ENCODE results near the gene NAT14. TPM values are rescaled to one million over a fixed set of nuclear protein-coding genes. Genes with fewer than 3 reads are reported as not detected.

NAT14 gene, protein sequence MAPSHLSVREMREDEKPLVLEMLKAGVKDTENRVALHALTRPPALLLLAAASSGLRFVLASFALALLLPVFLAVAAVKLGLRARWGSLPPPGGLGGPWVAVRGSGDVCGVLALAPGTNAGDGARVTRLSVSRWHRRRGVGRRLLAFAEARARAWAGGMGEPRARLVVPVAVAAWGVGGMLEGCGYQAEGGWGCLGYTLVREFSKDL
- total RNA-seq, result 17.5 and 19.3 TPM in 2 replicates

DNA sequence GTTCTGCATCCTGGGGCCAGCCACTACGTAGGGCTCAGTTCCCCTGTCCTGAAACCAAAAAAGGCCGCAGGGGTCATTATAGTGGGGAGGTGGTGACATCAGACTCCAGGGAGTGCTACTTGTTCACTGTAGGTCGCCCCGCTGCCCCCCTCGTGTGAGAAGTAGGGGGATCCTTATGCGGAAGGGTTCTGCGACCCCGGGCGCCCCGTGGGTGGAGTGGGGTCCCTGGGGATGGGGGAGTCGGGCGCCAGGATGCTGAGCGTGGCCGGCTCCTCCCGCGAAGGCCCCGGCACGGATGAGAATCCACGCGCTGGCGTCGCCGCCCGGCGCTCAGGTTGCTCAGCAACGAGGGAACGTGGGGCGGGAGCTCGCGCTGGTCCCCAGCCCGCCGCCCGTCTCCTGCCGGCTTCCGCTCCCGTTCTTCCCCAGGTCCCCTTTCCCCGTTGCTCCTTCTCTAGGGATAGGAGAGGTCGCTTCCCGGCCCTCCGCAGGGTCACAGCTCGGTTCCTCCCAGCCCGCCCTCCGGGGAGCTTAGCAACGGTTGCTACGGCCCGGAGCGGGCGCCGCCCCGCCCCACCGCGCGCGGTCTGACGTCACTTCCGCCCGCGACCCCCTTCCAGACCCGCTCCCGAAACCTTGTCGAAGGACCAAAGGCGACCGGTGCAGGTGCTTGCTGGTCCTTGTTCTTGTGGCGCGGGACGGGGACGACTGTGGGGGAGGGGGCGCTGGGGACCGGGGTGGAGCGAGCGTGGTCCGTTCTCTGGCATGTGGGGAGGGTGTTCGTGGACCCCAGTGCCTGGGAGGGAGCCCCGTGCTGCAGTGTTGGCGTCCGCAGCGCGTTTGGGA, at the start of gene NAT14:
NAT14 (plus strand) TSS at position 596 of the 846 bp plus-strand sequence. CDS start 521 bp downstream, outside the sequence.

DNA sequence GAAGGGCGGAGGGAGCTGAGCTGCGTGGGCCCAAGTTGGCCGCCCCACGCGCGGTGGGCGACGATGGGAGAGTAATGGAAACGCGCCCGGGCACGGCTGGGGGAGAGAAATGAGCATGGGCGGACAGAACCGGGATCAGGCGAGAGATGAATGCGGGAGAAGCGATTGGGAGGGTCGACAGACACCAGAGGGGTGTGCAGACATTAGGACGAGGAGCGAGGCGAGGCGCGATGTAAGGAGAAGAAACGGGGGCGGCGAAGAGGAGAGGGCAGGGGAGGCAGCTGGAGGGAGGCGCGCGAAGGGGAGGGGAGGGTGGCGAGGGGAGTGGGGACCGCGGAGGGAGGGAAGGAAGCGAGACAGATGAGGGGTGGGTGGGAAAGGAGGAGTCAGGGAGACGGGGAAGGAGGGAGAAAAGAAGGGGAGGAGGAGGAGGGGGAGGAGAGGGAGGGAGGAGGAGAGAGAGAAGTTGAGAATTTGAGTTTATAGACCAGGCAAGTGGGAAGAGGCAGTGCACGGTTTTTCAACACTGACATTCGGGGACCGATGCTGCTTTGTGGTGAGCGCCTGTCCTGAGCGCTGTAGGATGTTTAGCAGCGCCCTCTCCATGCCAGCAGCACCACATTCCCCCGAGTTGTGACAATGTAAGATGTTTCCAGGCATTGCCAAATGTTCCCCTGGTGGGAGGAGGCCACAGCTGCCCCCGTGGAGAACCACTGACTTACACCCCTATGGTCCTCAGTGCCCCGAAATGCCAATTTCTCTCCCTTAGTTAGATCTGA, 41.8 kb upstream of the NAT14 start, which contains the start of gene SHISA7:
SHISA7 (minus strand) TSS at position 256 of the 779 bp plus-strand sequence. CDS start 437 bp downstream, outside the sequence.

DNA sequence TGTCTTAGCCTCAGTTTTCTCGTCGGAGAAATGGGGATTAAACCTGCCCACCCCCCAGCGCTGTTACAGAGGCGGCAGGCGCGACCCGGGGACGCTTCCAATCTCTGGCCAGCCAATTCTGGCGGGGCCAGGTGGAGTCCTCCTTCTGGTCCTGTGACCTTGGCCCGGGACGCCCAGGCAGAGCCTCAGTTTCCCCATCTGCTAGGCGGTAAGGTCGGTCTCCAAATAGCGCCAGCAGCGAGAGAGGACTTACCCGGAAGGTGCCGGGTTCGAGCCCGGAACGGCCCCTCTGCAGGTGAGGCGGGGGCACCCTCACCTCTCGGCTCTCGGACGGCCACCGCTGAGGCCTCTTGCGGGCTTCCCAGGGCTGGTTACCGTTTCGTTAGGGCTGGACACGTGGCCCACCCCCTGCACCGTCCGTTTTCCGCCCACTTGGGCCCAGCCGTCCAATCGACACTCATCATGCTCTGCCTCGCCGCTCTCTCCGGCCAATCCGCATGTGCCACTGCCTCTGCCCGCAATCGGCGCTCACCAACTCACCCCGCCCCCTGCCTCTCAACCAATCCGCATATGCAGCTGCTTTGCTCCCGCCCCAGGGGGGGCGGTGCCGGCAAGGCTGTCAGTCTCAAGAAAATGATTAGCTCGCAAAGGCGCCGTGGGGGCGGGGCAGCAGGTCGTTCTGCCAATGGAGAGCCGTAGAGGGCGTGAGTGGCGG, 23.6 kb upstream of the NAT14 start, which contains the start of gene ISOC2:
ISOC2 (minus strand) TSS at position 384 of the 715 bp plus-strand sequence. CDS start 5,156 bp downstream, outside the sequence.

DNA sequence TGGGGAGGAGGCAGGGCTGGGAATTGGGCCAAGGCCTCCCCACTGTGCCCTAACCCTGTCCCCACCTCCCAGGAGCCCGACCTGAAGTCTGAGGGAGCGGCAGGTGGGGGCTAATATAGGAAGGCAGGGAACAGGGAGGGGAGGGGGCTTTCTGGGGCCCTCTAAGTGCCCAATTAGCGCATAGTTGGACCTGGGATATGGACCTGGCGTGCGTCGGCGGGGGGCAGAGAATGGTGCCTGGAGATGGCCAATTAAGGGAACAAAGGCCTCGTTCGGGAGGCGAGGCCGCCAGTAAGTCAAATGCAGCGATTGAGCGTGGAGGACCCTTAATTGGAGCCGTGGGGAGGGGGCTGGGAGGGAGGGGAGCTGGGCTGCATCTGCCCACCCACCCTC, 20.3 kb upstream of the NAT14 start, which contains the start of gene C19orf85:
C19orf85 (minus strand) TSS at position 90 of the 393 bp plus-strand sequence. CDS start 197 bp downstream, outside the sequence.

DNA sequence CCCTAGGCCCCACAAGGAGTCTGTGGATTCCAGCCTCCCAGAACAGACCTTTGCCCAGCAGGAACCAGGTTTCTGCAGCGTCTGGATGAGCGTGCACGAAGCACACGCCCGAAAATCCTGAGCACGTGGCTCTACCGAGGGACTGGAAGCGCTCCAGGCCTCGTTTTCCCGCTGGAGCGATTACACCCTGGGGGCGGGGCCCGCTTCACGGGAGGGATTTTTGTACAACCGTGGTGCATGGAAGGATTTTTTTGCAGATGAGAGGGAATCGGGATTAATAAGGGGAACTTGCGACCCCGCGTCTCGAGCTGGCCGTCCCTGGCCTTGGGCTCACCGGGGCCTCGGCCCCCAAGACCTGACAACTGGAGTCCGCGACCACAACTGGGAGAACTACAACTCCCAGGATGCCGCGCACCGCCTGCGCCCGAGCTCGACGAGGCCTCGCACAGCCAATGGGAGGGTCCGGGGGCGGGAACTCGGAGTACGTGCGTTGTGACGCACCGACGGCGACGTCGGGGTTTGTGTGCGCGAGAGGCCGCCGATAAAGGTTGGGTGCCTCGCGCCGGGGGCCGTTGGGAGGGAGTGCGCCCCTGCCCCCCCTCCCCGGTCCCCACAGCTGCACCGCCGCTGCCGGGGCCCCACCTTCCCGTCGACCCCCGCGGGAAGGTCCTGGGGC, 8.8 kb upstream of the NAT14 start, which contains the start of gene ZNF628:
ZNF628 (plus strand) TSS at position 518 of the 676 bp plus-strand sequence. CDS start 3,294 bp downstream, outside the sequence.

DNA sequence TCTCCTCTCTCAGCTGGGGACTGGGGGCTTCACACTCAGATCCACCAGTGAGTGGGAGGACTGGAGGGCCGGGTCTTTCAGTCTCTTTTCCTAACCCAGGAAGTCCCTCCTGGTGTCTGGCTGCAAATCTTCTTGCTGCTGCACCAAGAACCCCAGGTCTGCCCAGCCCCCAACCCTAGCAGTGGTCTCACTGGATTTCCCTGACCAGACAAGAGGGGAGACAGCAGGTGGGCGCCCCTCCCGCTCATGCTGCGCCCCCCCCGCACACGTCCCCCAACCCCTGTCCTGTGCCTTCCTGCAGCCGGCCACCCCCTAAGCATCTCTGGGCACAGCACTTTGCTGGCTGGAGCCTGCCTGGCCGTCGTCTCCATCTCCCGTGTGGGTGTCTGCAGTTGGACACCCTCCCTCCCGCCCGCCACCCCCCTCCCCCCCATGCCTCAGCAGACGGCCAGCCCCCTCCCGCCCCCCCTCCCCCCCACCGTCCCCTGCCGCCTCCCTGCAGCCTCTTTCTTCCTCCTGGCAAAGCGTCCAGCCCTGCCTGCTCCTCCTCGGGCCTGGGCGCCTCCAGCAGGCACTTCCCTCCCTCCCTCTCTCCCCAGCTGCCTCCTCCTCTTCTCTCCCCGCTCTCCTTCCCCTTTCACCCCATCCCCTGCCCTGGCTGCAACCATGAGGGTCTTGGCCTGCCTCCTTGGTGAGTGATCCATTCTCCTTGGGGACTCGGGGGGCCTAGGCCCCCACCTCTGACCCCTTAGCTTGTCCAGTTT, 3.1 kb downstream of the NAT14 start, which contains the start of gene SSC5D:
SSC5D (plus strand) TSS at position 513 of the 764 bp plus-strand sequence; CDS start at position 667, 154 bp downstream.

Other genes with a start within 250 kb of the NAT14 start
- gene PPP6R1, start 226.2 kb upstream of the NAT14 start, total RNA-seq, result 58.9 and 69.9 TPM in 2 replicates
- 41.1 and 41.9 TPM in 2 replicates for gene HSPBP1, start 205.1 kb upstream of the NAT14 start, total RNA-seq
- gene BRSK1, start 201.2 kb upstream of the NAT14 start, total RNA-seq, result 1.7 and 3.5 TPM in 2 replicates
- not detected in 2 replicates for gene TMEM150B, start 159.8 kb upstream of the NAT14 start, total RNA-seq
- gene KMT5C, start 145.3 kb upstream of the NAT14 start, total RNA-seq, result 7.9 and 9.6 TPM in 2 replicates
- 0.14 and 0.22 TPM in 2 replicates for gene COX6B2, start 130.5 kb upstream of the NAT14 start, total RNA-seq
- not detected in 2 replicates for gene GARIN5B, start 121.9 kb upstream of the NAT14 start, total RNA-seq
- gene IL11, start 114.7 kb upstream of the NAT14 start, total RNA-seq, result 15.1 and 82.0 TPM in 2 replicates
- gene TMEM190, start 108.4 kb upstream of the NAT14 start, total RNA-seq, result not detected in 2 replicates
- gene TMEM238, start 100.9 kb upstream of the NAT14 start, total RNA-seq, result 1.4 TPM in 1 of 2 replicates, not detected in the other
- 301 and 1,049 TPM in 2 replicates for gene RPL28, start 99.3 kb upstream of the NAT14 start, total RNA-seq
- gene UBE2S, start 77.4 kb upstream of the NAT14 start, total RNA-seq, result 40.5 and 198 TPM in 2 replicates
- not detected in 2 replicates for gene SHISA7, start 41.9 kb upstream of the NAT14 start, total RNA-seq
- gene ISOC2, start 23.5 kb upstream of the NAT14 start, total RNA-seq, result 50.8 and 116 TPM in 2 replicates
- not detected in 2 replicates for gene C19orf85, start 20.4 kb upstream of the NAT14 start, total RNA-seq
- gene ZNF628, start 8.6 kb upstream of the NAT14 start, total RNA-seq, result 3.3 and 3.9 TPM in 2 replicates
- gene SSC5D, start 3.2 kb downstream of the NAT14 start, total RNA-seq, result 3.1 and 24.2 TPM in 2 replicates
- gene SBK2, start 51.9 kb downstream of the NAT14 start, total RNA-seq, result not detected in 2 replicates
- not detected in 2 replicates for gene SBK3, start 60.4 kb downstream of the NAT14 start, total RNA-seq
- gene ZNF579, start 95.7 kb downstream of the NAT14 start, total RNA-seq, result 6.7 and 9.0 TPM in 2 replicates
- gene FIZ1, start 114.3 kb downstream of the NAT14 start, total RNA-seq, result 4.2 and 5.6 TPM in 2 replicates
- gene ZNF524, start 115.1 kb downstream of the NAT14 start, total RNA-seq, result 9.6 and 13.3 TPM in 2 replicates
- gene ZNF865, start 120.5 kb downstream of the NAT14 start, total RNA-seq, result 2.4 and 2.6 TPM in 2 replicates
- 4.9 and 7.0 TPM in 2 replicates for gene ZNF784, start 139.4 kb downstream of the NAT14 start, total RNA-seq
- gene ZNF580, start 155.8 kb downstream of the NAT14 start, total RNA-seq, result 8.2 and 9.0 TPM in 2 replicates
- 13.5 and 22.1 TPM in 2 replicates for gene ZNF581, start 158.5 kb downstream of the NAT14 start, total RNA-seq
- gene CCDC106, start 163.0 kb downstream of the NAT14 start, total RNA-seq, result 7.7 and 16.6 TPM in 2 replicates
- gene U2AF2, start 169.8 kb downstream of the NAT14 start, total RNA-seq, result 146 and 147 TPM in 2 replicates
- 87.8 and 104 TPM in 2 replicates for gene EPN1, start 190.0 kb downstream of the NAT14 start, total RNA-seq